Stimulated activated CD4-positive, alpha-beta T cell treated with anti-CD3 and anti-CD28 coated beads, Interleukin-15, amount 100 ng/mL, for 48 hours (primary cell): ENCODE measurements around the gene SGCA.

ENCODE experiments used
- DNase-seq, 2 donors: peaks; one replicate each; pipeline ENCODE4 v3.0.0-alpha.2; 2020; ENCODE audit warnings: low read depth in 2 of 2

The SGCA gene

GRCh38 chr17:50192618-50193291, 26.9 kb downstream of the SGCA start:
- DNase-seq: no peak

DNA sequence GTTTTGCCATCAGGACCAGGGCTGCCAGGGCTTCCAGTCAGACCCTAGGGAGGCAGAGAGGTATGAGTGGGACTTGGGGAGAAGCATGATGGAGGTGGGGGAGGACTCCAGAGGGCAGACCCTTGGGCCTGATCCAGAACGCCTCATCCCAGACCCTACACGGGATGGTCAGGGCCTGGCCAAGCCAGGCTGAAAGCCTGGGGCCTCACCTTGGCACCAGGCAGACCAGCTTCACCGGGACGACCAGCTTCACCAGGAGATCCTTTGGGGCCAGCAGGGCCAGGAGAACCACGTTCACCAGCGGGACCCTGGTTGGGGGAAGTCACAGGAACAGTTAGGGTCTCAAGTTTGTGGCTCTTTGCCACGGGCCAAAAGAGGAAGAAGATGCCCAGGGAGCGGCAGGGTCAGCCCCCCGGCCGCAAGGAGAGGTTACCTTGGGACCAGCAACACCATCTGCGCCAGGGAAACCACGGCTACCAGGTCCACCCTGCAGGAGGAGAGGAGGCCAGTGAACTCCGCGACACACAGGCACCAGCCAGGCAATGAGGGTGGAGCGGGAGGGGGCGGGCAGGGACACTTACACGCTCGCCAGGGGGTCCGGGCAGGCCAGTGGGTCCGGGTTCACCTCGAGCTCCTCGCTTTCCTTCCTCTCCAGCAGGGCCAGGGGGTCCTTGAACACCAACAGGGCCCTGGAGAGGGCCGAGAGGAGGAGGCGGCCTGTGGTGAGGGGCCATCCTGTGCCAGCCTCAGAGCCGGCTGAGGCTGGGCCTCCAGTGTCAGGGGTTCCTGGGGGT, 28.5 kb downstream of the SGCA start:
- DNase-seq: no peak

DNA sequence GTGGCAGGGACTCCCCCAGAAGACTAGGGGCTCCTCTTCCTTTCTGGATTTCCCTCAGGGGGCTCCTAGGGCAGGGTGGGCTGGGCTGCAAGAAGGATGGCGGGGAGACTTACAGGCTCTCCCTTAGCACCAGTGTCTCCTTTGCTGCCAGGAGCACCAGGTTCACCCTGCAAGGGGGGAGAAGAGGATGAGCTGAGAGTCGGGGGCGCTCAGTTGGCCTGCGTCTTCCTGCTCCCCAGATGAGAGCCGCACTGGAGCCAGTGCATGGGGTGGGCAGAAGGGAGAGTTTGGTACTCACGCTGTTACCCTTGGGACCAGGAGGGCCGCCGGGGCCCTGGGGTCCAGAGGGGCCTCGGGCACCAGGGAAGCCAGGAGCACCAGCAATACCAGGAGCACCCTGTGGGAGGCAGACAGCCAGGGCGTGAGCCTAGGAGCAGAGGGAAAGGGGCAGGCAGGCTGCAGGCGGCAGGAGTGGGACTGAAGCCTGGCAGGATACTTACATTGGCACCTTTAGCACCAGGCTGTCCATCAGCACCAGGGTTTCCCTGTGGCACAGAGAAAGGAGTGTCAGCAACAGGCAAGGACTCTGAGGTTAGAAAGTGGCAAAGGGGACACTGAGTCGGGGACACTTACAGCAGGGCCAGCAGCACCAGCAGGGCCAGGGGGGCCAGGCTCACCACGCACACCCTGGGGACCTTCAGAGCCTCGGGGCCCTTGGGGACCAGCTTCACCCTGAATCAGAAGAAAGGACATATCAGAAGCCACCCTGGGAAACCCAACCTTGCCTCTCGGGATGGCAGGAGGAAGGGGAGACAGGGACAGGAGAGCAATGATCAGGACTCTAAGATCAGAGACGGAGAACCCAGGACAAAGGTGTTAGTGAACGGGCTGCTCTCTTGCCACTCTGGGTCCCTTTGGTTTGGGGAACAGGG, 29.4 kb downstream of the SGCA start:
- no peak for DNase-seq

GRCh38 chr17:50196036-50196435, 30.2 kb downstream of the SGCA start:
- no peak for DNase-seq

GRCh38 chr17:50196826-50197225, 31.0 kb downstream of the SGCA start:
- no peak for DNase-seq

DNA sequence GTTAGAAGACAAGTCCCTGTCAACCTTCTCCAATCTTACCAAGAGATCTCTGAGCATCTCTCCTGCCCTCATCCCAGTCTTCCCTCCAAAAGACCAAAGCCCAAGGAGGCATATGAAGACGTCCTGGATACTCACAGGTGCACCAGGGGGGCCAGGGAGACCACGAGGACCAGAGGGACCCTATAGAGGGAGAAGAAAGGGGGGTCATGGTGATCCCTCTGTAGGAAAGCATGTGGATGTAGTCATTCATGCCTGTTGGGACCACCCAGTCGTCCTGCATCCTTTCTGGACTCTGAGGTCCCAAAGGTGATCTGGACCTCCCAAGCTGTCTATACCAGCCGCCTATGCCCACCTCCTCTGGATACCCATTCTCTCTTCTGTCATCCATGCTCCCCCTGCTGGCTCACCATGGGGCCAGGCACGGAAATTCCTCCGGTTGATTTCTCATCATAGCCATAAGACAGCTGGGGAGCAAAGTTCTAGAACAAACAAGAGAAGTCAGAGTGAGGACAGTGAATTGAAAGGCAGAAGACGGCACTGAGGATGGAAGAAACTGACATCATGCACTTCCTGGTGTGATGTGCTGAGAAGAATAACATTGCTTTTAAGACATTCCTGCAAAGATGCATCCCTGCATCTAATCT, 32.3 kb downstream of the SGCA start:
- DNase-seq: peak in 1 of 2 donors; percentile 56

- DNase-seq: no peak
These were observed 33.5 kb downstream of the SGCA start for GRCh38 chr17:50199211-50199802.

- DNase-seq: peak; percentile 47 to 60
These were observed 34.1 kb downstream of the SGCA start for GRCh38 chr17:50199803-50200456.

- DNase-seq: peak; percentile 65 to 79
These were observed 34.9 kb downstream of the SGCA start for GRCh38 chr17:50200457-50201275.

- no peak for DNase-seq
These were observed 35.6 kb downstream of the SGCA start, which contains the start of gene COL1A1 for GRCh38 chr17:50201276-50201854. COL1A1 (minus strand) TSS chr17:50201631; CDS start chr17:50201513, 118 bp downstream.

- no peak for DNase-seq
These were observed 37.3 kb downstream of the SGCA start for GRCh38 chr17:50203086-50203485.

DNA sequence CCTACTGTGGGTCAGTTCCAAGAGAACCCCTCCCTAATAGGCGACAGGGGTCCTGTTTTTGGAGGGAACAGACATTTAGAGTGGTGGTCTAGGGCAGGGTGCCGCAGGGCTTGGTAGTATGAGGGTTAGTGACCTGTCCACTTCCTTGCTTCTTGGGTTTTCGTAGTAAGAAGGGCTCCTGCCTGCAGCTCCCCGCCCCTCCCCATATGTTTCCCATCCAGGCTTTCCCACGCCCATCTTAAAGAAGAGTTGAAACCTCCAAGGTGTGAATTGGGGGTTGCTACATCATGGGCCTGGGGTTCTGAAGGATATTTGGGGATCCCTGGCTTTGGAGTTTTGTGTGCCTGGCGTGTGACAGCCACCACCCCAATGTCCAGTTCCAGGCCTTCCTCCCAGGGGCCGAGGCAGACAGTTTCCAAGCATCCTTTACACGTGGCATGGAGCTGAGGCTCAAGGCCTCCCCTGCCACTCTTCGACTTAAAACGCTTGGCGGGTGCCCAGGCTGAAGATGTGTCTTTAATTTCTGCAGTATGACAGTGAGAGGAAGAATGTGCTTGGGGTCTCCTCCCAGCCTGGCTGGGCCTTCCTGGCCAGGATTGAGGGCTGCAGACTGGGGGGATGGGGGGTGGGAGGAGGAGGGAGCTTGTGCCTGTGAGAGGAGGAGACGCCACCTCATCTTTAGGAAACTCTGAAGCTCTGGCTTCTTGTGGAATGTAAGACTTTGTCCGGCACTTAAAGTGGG, 38.0 kb downstream of the SGCA start:
- no peak for DNase-seq

GRCh38 chr17:50204431-50204830, 38.6 kb downstream of the SGCA start:
- DNase-seq: no peak

DNA sequence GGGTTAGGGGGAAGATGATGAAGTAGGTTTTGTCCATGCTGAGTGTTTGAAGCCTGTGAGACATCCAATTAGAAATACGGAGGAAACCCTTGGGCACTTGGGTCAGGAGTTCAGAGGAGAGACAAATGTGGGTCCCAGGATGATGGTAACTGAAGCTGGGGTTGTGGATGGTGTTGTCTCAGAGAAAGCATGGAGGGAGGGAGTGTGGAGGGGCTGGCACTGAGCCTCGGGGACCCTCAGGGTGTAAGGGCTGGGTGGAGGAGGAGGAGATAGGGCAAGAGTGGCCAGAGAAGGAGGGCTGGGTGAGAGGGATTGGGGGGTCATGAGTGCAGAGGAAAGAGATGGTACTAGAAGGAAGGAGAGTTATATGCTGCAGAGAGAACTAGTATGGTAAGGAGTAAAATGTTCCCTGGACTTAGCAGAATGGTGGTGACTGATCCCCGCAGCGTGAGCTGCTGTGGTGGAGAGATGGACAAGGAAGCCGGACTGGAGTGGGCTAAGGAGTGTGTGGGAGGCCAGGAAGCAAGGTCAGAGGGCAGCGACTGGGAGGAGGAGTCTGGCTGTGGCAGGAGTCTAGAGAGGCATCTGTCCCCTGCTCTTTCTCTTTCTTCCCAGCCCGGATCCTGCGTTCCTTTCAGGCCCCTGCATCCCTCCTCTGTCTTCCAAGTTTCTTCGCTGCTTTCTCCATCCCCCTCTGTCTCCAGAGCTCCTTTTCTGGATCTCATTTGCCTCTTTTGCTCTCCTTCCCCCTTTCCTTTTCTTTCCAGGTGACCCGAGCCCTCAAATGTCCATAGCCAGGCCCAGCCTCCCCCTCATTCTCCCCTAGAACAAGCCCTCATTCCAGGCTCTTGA, 39.5 kb downstream of the SGCA start:
- no peak for DNase-seq

- DNase-seq: no peak
These were observed 40.2 kb downstream of the SGCA start for GRCh38 chr17:50205963-50206505.

DNA sequence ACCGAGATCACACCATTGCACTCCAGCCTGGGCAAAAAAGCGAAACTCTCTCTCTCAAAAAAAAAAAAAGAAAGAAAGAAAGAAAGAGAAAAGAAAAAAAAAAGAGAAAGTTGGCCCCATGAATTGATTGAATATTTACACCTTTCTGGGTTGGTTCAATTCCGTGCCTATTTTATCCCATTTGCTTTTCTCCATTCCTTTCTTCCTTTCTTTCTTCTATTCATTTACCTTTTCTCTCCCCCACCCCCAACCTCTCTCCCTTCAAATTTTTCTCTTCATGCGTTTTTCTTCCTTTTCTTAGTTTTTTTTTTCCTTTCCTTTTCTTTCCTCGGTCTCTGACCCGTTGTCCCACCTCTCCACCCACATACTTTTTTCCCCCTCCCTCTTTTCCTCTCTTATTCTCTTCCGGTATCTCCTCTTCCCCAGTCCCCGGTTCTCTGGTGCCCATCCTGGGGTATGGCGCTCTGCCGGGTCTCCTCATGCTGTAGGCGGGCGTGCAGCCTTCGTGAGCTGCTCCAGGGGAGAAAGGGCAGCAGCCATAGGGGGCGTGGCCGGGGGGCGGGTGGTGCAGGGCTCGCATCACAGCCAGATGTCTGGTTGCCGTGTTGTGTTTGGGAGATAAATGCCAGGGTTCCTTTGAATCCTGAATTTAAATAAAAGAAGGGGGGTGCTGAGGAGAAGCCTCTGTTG, 40.9 kb downstream of the SGCA start:
- DNase-seq: no peak

GRCh38 chr17:50207315-50207714, 41.5 kb downstream of the SGCA start:
- no peak for DNase-seq
